Measurements from ENCODE around the gene PRG2.
"Not testable (repeated sequence)": the region's sequence is repeated elsewhere in the genome, so short reads cannot be mapped to it uniquely, and the experiment has no call there.

PRG2 gene

GRCh38 chr11:57418131-57418530, 27.7 kb upstream of the PRG2 start:
- DNase-seq, result no peak

GRCh38 chr11:57417056-57417455, 26.6 kb upstream of the PRG2 start:
- DNase-seq, result no peak

GRCh38 chr11:57416436-57416835, 26.0 kb upstream of the PRG2 start:
- no peak for DNase-seq

- no peak for DNase-seq
Measured at GRCh38 chr11:57414612-57415212, 24.3 kb upstream of the PRG2 start.

- DNase-seq, result no peak
Measured at GRCh38 chr11:57413681-57414080, 23.2 kb upstream of the PRG2 start.

GRCh38 chr11:57410287-57410686, 19.8 kb upstream of the PRG2 start:
- DNase-seq, result no peak

GRCh38 chr11:57409321-57410100, 19.1 kb upstream of the PRG2 start:
- DNase-seq, result no peak

GRCh38 chr11:57408771-57409170, 18.3 kb upstream of the PRG2 start:
- DNase-seq, result no peak

- DNase-seq, result no peak
Measured at GRCh38 chr11:57407941-57408475, 17.6 kb upstream of the PRG2 start.

- DNase-seq, result no peak
Measured at GRCh38 chr11:57407010-57407920, 16.8 kb upstream of the PRG2 start.

GRCh38 chr11:57406337-57406904, 16.0 kb upstream of the PRG2 start:
- DNase-seq, result no peak

GRCh38 chr11:57405271-57405860, 14.9 kb upstream of the PRG2 start:
- no peak for DNase-seq

- DNase-seq, result no peak
Measured at GRCh38 chr11:57403802-57404147, 13.3 kb upstream of the PRG2 start.

GRCh38 chr11:57403003-57403801, 12.8 kb upstream of the PRG2 start:
- not testable (repeated sequence) for DNase-seq

GRCh38 chr11:57402188-57403002, 11.9 kb upstream of the PRG2 start:
- DNase-seq, result no peak

GRCh38 chr11:57399972-57400578, 9.6 kb upstream of the PRG2 start:
- DNase-seq, result no peak

- DNase-seq, result no peak
Measured at GRCh38 chr11:57399221-57399620, 8.8 kb upstream of the PRG2 start.

GRCh38 chr11:57397394-57397990, 7.0 kb upstream of the PRG2 start:
- no peak for DNase-seq

- no peak for DNase-seq
Measured at GRCh38 chr11:57396744-57397143, 6.3 kb upstream of the PRG2 start.
